Neural progenitor cell (in vitro differentiated cells): ENCODE results near the gene CCDC6. TPM values are rescaled to one million over a fixed set of nuclear protein-coding genes. Genes with fewer than 3 reads are reported as not detected.

ENCODE experiments used
- DNase-seq: peaks from one replicate; pipeline ENCODE4 v3.0.0-alpha.2; 2016; ENCODE audit warnings: low spot score
- H2AFZ ChIP-seq: fragments of 200-600 bp; sonication (generic); replicated peaks from 2 replicates; pipeline ENCODE4 v1.6.1; 2016; ENCODE audit warnings: antibody characterized with exemption
- H3F3A ChIP-seq: fragments of 200-600 bp; sonication (generic); 2 replicates; pipeline ENCODE4 v1.6.1; 2016; ENCODE audit warnings: antibody characterized with exemption, low read depth
- H3K27ac ChIP-seq: fragments of 200-600 bp; sonication (generic); 2 replicates; pipeline ENCODE4 v1.5.1; 2016; ENCODE audit warnings: mild to moderate bottlenecking
- H3K27me3 ChIP-seq: fragments of 200-600 bp; sonication (generic); 2 replicates; pipeline ENCODE4 v1.6.1; 2016; ENCODE audit warnings: mild to moderate bottlenecking, moderate library complexity
- H3K36me3 ChIP-seq: fragments of 200-600 bp; sonication (generic); 2 replicates; pipeline ENCODE4 v1.5.1; 2016
- H3K4me1 ChIP-seq: fragments of 200-600 bp; sonication (generic); 2 replicates; pipeline ENCODE4 v1.6.1; 2016; ENCODE audit warnings: mixed run types
- H3K4me2 ChIP-seq: fragments of 200-600 bp; sonication (generic); 2 replicates; pipeline ENCODE4 v1.6.1; 2016
- H3K4me3 ChIP-seq: fragments of 200-600 bp; sonication (generic); 2 replicates; pipeline ENCODE4 v1.5.1; 2016
- H3K79me2 ChIP-seq: fragments of 200-600 bp; sonication (generic); 2 replicates; pipeline ENCODE4 v1.6.1; 2016; ENCODE audit warnings: low read depth
- H3K9ac ChIP-seq: fragments of 200-600 bp; sonication (generic); 2 replicates; pipeline ENCODE4 v1.6.1; 2016
- H3K9me3 ChIP-seq: fragments of 200-600 bp; sonication (generic); 2 replicates; pipeline ENCODE4 v1.5.1; 2016; ENCODE audit warnings: low read depth
- H4K20me1 ChIP-seq: fragments of 200-600 bp; sonication (generic); 2 replicates; pipeline ENCODE4 v1.6.1; 2016; ENCODE audit warnings: low read depth
- H3K27ac Mint-ChIP-seq: 3 replicates; pipeline ENCODE4 v1.8.0; 2021; ENCODE audit warnings: mixed read lengths
- H3K27me3 Mint-ChIP-seq: 2 replicates; pipeline ENCODE4 v1.8.0; 2022; ENCODE audit warnings: low read depth, mild to moderate bottlenecking, inconsistent platforms, moderate library complexity, mixed read lengths; ENCODE audit not compliant: insufficient read depth
- H3K36me3 Mint-ChIP-seq: 3 replicates; pipeline ENCODE4 v1.8.0; 2021; ENCODE audit warnings: mixed read lengths
- H3K4me1 Mint-ChIP-seq: 3 replicates; pipeline ENCODE4 v1.8.0; 2021; ENCODE audit warnings: mixed read lengths
- H3K4me3 Mint-ChIP-seq: 3 replicates; pipeline ENCODE4 v1.8.0; 2021; ENCODE audit warnings: mild to moderate bottlenecking, moderate library complexity, mixed read lengths
- H3K9me3 Mint-ChIP-seq: 3 replicates; pipeline ENCODE4 v1.8.0; 2020; ENCODE audit warnings: mixed read lengths
- CTCF ChIP-seq: fragments of 200-600 bp; sonication (generic); IDR thresholded peaks from 2 replicates; pipeline ENCODE4 v1.5.1; 2017; ENCODE audit warnings: antibody characterized with exemption, mild to moderate bottlenecking
- EZH2 ChIP-seq: fragments of 200-600 bp; sonication (generic); IDR thresholded peaks from 2 replicates; pipeline ENCODE4 v1.6.1; 2017; ENCODE audit warnings: antibody characterized with exemption, mild to moderate bottlenecking, moderate library complexity
- EZH2phosphoT487 ChIP-seq: fragments of 200-600 bp; sonication (generic); IDR thresholded peaks from 2 replicates; pipeline ENCODE4 v1.6.1; 2017; ENCODE audit warnings: antibody characterized with exemption
- total RNA-seq: library from RNA; depleted of rRNA; stranded (reverse); fragments of >200 nt; gene quantifications from 2 replicates; pipeline ENCODE4 v1.2.3, GENCODE V29; 2015; ENCODE audit warnings: low replicate concordance

The CCDC6 gene
- total RNA-seq, 1 donor from 2014 or later: 29.4 TPM

- H3K27me3 Mint-ChIP-seq: no peaks in the 10 kb centered on the region
- Histone ChIP-seq H4K20me1 (no peaks in the 10 kb centered on the region), H3K27ac (no peak overlapping the region), H3K36me3 (peaks cover 19% of the 10 kb centered on the region), H3K4me2 (no peak overlapping the region), H3K4me3 (no peak overlapping the region), H3K79me2 (no peaks in the 10 kb centered on the region), H2AFZ (no peak overlapping the region), H3K4me1 (no peaks in the 10 kb centered on the region), H3F3A (peaks cover 4% of the 10 kb centered on the region), H3K9me3 (no peaks in the 10 kb centered on the region), H3K27me3 (no peaks in the 10 kb centered on the region), H3K9ac (no peak overlapping the region)
- no peak for TF ChIP-seq EZH2
- no peak for TF ChIP-seq CTCF
- TF ChIP-seq EZH2phosphoT487: no peak
- H3K9me3 Mint-ChIP-seq: peaks cover 2% of the 10 kb centered on the region
- no peak for DNase-seq
- H3K27ac Mint-ChIP-seq: no peak overlapping the region
- H3K4me3 Mint-ChIP-seq: no peak overlapping the region
- H3K36me3 Mint-ChIP-seq: peaks cover 46% of the 10 kb centered on the region
- no peaks in the 10 kb centered on the region for H3K4me1 Mint-ChIP-seq
Observed at GRCh38 chr10:59801171-59801570, 105.2 kb downstream of the CCDC6 start.

- H2AFZ ChIP-seq: no peak overlapping the region
- TF ChIP-seq EZH2phosphoT487 (no peak), CTCF (no peak), EZH2 (no peak)
- no peaks in the 10 kb centered on the region for H3K27me3 ChIP-seq
- no peak for DNase-seq
- no peaks in the 10 kb centered on the region for H4K20me1 ChIP-seq
- H3K27ac ChIP-seq: no peak overlapping the region
- peaks cover 4% of the 10 kb centered on the region for H3F3A ChIP-seq
- H3K27me3 Mint-ChIP-seq: no peaks in the 10 kb centered on the region
- H3K79me2 ChIP-seq: no peaks in the 10 kb centered on the region
- peaks cover 14% of the 10 kb centered on the region for H3K36me3 ChIP-seq
- no peaks in the 10 kb centered on the region for H3K9me3 ChIP-seq
- H3K9me3 Mint-ChIP-seq: peaks cover 2% of the 10 kb centered on the region
- H3K27ac Mint-ChIP-seq: peak overlapping the region; percentile 26
- H3K36me3 Mint-ChIP-seq: peaks cover 49% of the 10 kb centered on the region
- H3K9ac ChIP-seq: no peak overlapping the region
- no peak overlapping the region for H3K4me3 ChIP-seq
- H3K4me3 Mint-ChIP-seq: no peak overlapping the region
- H3K4me1 Mint-ChIP-seq: no peaks in the 10 kb centered on the region
- no peaks in the 10 kb centered on the region for H3K4me1 ChIP-seq
- H3K4me2 ChIP-seq: no peak overlapping the region
Observed at GRCh38 chr10:59799421-59799820, 106.9 kb downstream of the CCDC6 start.

GRCh38 chr10:59793919-59794318 lies 112.4 kb downstream of the CCDC6 start:
- Histone ChIP-seq H2AFZ (no peak overlapping the region), H3K4me2 (no peak overlapping the region), H3K27ac (no peak overlapping the region), H3K79me2 (no peaks in the 10 kb centered on the region), H3K36me3 (peaks cover 12% of the 10 kb centered on the region), H3K9ac (no peak overlapping the region), H3K9me3 (no peaks in the 10 kb centered on the region), H3K27me3 (no peaks in the 10 kb centered on the region), H3F3A (no peaks in the 10 kb centered on the region), H4K20me1 (no peaks in the 10 kb centered on the region), H3K4me1 (no peaks in the 10 kb centered on the region), H3K4me3 (no peak overlapping the region)
- TF ChIP-seq EZH2phosphoT487 (no peak), CTCF (no peak), EZH2 (no peak)
- H3K27me3 Mint-ChIP-seq: no peaks in the 10 kb centered on the region
- peaks cover 53% of the 10 kb centered on the region for H3K36me3 Mint-ChIP-seq
- H3K4me1 Mint-ChIP-seq: peaks cover 5% of the 10 kb centered on the region
- DNase-seq: no peak
- no peak overlapping the region for H3K27ac Mint-ChIP-seq
- no peak overlapping the region for H3K4me3 Mint-ChIP-seq
- peaks cover 2% of the 10 kb centered on the region for H3K9me3 Mint-ChIP-seq
